Transverse colon (tissue), 3 donors: ENCODE data around the gene RASL12.

ENCODE experiments used
- EP300 ChIP-seq: sonication (generic); formaldehyde crosslinking; IDR thresholded peaks from one replicate; pipeline ENCODE4 v1.6.1; 2017; ENCODE audit warnings: antibody characterized with exemption, low read depth
- TF ChIP-seq, protein P1 (sequence below), 5 experiments: fragments of 200-600 bp in 3 of 5; fragments of 450-650 bp in 2 of 5; sonication (generic) in 3 of 5; IDR thresholded peaks; 1 replicate in 2 of 5; 2 replicates in 3 of 5; pipeline ENCODE4 v1.5.1; 2016 to 2017; ENCODE audit warnings: antibody characterized with exemption in 5 of 5, inconsistent platforms in 3 of 5, mild to moderate bottlenecking in 2 of 5, moderate library complexity in 1 of 5

DNA sequence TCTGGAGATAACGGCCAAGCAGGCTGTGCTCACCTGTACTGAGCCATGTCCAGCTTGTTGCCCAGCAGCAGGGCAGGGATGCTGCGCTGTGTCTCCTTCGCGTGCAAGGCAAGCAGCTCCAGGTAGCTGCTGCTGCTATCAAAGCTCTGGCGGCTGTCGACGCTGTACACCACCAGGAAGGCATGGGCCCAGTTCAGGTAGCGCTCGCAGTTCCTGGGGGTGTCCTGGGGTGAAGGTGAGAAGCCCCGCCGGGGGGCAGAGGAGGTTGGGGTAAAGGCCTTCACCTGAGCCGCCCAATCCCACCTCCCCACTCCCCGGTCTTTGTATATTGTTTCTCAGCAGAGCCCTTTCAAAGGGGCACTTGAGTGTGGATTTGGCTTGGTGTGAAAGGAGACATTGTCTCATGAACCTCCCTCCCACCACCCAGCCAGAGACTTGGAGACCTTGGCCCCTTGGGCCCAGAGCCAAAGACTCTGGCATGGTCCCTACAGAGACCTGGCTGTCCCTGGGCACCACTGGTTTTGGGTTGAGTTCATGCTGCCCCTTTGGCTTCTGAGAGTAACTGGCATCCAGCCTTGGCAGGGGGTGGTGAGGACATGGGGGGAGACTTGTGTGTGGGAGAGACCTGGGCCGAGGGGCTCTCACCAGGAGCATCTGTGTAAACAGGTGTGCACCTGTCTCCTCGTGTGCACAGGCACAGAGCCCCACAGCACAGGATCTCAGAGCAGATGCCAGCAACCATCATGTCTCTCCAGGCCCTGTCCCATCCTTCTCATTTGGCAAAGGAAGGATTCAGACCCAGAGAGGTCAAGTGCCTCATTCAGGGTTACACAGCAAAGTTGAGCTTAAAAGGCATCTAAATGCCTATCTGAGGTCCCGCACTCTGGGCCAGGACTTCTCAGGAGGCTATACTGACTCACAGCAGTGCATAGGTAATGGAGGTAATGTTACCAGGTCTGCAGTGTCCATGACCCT, 9.1 kb downstream of the RASL12 start:
- TF ChIP-seq, protein P1, sequence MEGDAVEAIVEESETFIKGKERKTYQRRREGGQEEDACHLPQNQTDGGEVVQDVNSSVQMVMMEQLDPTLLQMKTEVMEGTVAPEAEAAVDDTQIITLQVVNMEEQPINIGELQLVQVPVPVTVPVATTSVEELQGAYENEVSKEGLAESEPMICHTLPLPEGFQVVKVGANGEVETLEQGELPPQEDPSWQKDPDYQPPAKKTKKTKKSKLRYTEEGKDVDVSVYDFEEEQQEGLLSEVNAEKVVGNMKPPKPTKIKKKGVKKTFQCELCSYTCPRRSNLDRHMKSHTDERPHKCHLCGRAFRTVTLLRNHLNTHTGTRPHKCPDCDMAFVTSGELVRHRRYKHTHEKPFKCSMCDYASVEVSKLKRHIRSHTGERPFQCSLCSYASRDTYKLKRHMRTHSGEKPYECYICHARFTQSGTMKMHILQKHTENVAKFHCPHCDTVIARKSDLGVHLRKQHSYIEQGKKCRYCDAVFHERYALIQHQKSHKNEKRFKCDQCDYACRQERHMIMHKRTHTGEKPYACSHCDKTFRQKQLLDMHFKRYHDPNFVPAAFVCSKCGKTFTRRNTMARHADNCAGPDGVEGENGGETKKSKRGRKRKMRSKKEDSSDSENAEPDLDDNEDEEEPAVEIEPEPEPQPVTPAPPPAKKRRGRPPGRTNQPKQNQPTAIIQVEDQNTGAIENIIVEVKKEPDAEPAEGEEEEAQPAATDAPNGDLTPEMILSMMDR (IDR thresholded peaks at IDR 0.05), result no peak
- TF ChIP-seq EP300, result no peak
